MCF 10A (cell line): ENCODE measurements around the gene ZNF587. TPM values are rescaled to one million over a fixed set of nuclear protein-coding genes. Genes with fewer than 3 reads are reported as not detected.

Experiments
- BruUV-seq: library from RNA; stranded (reverse); fragments of 400-500 nt; replicated peaks from 2 replicates; lab custom pipeline; 2021; lab: Mats Ljungman, UMichigan
- CTCF ChIA-PET: fragments of 300-600 bp; sonication (Branson Sonifier 250); formaldehyde crosslinking; extraction: SDS; loops from one replicate; lab custom pipeline; 2021; ENCODE audit warnings: antibody characterized with exemption, inconsistent platforms; lab: Yijun Ruan, JAX
- POLR2A ChIA-PET: fragments of 300-600, 350-650 bp; sonication (Branson Sonifier 250); formaldehyde crosslinking; extraction: SDS; loops from one replicate; lab custom pipeline; 2020; ENCODE audit warnings: antibody characterized with exemption, inconsistent platforms; lab: Yijun Ruan, JAX
- DNase-seq: peaks from one replicate; pipeline ENCODE4 v3.0.0-alpha.2; 2018; ENCODE audit not compliant: unreplicated experiment
- H3K27ac Mint-ChIP-seq: one replicate; pipeline ENCODE4 v1.8.0; 2022; ENCODE audit warnings: mild to moderate bottlenecking, low read depth, mixed read lengths; ENCODE audit not compliant: unreplicated experiment
- H3K27me3 Mint-ChIP-seq: one replicate; pipeline ENCODE4 v1.8.0; 2022; ENCODE audit warnings: mixed read lengths; ENCODE audit not compliant: insufficient read depth, unreplicated experiment
- H3K36me3 Mint-ChIP-seq: one replicate; pipeline ENCODE4 v1.8.0; 2022; ENCODE audit warnings: mild to moderate bottlenecking, moderate library complexity, mixed read lengths; ENCODE audit not compliant: insufficient read depth, unreplicated experiment
- H3K4me1 Mint-ChIP-seq: one replicate; pipeline ENCODE4 v1.8.0; 2022; ENCODE audit warnings: mixed read lengths; ENCODE audit not compliant: insufficient read depth, unreplicated experiment
- H3K4me3 Mint-ChIP-seq: one replicate; pipeline ENCODE4 v1.8.0; 2022; ENCODE audit warnings: mild to moderate bottlenecking, moderate library complexity, mixed read lengths; ENCODE audit not compliant: unreplicated experiment
- H3K9me3 Mint-ChIP-seq: one replicate; pipeline ENCODE4 v1.8.0; 2022; ENCODE audit warnings: mixed read lengths; ENCODE audit not compliant: unreplicated experiment
- CTCF ChIP-seq: fragments of 200-600 bp; IDR thresholded peaks from one replicate; pipeline ENCODE4 v1.8.0; 2022; ENCODE audit warnings: antibody characterized with exemption, mild to moderate bottlenecking; ENCODE audit not compliant: unreplicated experiment
- intact Hi-C: fragments of 100-400 bp; cut with micrococcal nuclease; formaldehyde crosslinking; loops from 2 replicates; pipeline ENCODE4 v1.14.1; 2022
- total RNA-seq: library from RNA; stranded (reverse); gene quantifications from 2 replicates; pipeline ENCODE4 v1.2.3, GENCODE V29; 2022

The ZNF587 gene
- total RNA-seq, 1 experiment from 2014 or later: 32.4 TPM

- Mint-ChIP-seq H3K4me3 (peak overlapping the region; percentile 96), H3K9me3 (no peaks in the 10 kb centered on the region), H3K4me1 (peaks cover 10% of the 10 kb centered on the region), H3K27ac (peak overlapping the region; percentile 55), H3K36me3 (peaks cover 40% of the 10 kb centered on the region), H3K27me3 (no peaks in the 10 kb centered on the region)
- POLR2A ChIA-PET: interaction anchor here (1.2 to 3.7 kb wide), 7 partner anchors 10 to 424 kb away, joined by 4 to 60 read pairs (median 6); partner anchors contain the start of genes ZNF211, ZNF548 and ZNF586
- no TSS peak for BruUV-seq
- no peak for DNase-seq
- CTCF ChIA-PET: interaction anchor here (0.5 kb wide), 1 partner anchor 10 kb away, joined by 3 read pairs; no protein-coding TSS in a partner anchor
- intact Hi-C loops: no loop called here
- TF ChIP-seq CTCF: no peak
Observed at GRCh38 chr19:57813919-57814504, 35.6 kb upstream of the ZNF587 start.

- ChIA-PET CTCF (interaction anchor here (0.5 to 1.2 kb wide), 3 partner anchors 11 to 409 kb away, joined by 3 read pairs; no protein-coding TSS in a partner anchor), POLR2A (interaction anchor here (0.6 to 3.7 kb wide), 18 partner anchors 10 to 565 kb away, joined by 3 to 60 read pairs (median 4); partner anchors contain the start of genes ZNF211, ZNF530, ZNF548 and ZNF551)
- no peak for TF ChIP-seq CTCF
- Mint-ChIP-seq H3K4me3 (peak within 1 kb of the TSS; percentile 96), H3K36me3 (peaks cover 36% of the 10 kb centered on the region), H3K4me1 (peaks cover 10% of the 10 kb centered on the region), H3K27ac (peak within 1 kb of the TSS; percentile 55), H3K9me3 (no peaks in the 10 kb centered on the region), H3K27me3 (no peaks in the 10 kb centered on the region)
- TSS peak; percentile 60 for BruUV-seq
- DNase-seq: peak; percentile 95
- intact Hi-C loops: loop anchor here (5.0 kb wide), 1 partner anchor 132 kb away; the partner anchor contains the start of gene ZNF551
Observed at GRCh38 chr19:57814505-57815246, 35.0 kb upstream of the ZNF587 start, which contains the start of gene ZNF552. TSS of gene ZNF552 (minus strand) at chr19:57814913. CDS start at chr19:57814743, 170 bp downstream.

DNA sequence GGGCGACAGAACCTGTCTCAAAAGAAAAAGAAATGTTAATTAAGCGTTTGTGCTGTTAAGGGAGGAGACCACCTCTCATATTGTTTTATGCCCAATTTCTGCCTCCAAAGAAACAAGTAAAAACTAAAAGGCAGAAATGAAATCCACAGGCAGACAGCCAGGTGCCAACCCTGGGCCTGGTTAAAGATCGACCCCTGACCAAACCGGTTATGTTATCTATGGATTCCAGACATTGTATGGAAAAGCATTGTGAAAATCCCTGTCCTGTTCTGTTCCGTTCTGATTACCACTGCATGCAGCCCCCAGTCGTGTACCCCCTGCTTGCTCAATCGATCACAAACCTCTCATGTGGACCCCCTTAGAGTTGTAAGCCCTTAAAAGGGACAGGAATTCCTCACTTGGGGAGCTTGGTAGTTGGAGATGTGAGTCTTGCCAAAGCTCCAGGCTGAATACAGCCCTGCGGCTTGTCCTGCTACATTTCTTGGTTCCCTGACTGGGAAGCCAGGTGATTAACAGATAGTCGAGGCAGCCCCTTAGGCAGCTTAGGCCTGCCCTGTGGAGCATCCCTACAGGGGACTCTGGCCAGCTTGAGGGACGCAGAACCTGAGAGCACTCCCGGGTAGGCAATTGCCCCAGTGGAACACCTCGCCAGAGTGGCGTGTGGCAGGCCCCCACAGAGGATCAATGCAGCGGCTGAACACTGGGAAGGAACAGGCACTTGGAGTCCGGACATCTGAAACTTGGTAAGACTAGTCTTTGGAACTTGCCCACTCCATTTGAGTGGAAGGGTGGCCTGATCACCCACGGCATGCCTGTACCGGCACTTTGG, 34.2 kb upstream of the ZNF587 start:
- Mint-ChIP-seq H3K27ac (peak overlapping the region; percentile 55), H3K4me3 (peak overlapping the region; percentile 96), H3K27me3 (no peaks in the 10 kb centered on the region), H3K9me3 (no peaks in the 10 kb centered on the region), H3K36me3 (peaks cover 36% of the 10 kb centered on the region), H3K4me1 (peaks cover 12% of the 10 kb centered on the region)
- ChIA-PET POLR2A (interaction anchor here (0.6 to 3.7 kb wide), 17 partner anchors 11 to 564 kb away, joined by 3 to 60 read pairs (median 4); partner anchors contain the start of genes ZNF211, ZNF530, ZNF548 and ZNF551), CTCF (interaction anchor here (1.2 kb wide), 1 partner anchor 410 kb away, joined by 3 read pairs; no protein-coding TSS in a partner anchor)
- no TSS peak for BruUV-seq
- TF ChIP-seq CTCF: no peak
- intact Hi-C loops: loop anchor here (5.0 kb wide), 1 partner anchor 133 kb away; the partner anchor contains the start of gene ZNF551
- no peak for DNase-seq
